ENCODE results near the gene RAET1G.

DNA sequence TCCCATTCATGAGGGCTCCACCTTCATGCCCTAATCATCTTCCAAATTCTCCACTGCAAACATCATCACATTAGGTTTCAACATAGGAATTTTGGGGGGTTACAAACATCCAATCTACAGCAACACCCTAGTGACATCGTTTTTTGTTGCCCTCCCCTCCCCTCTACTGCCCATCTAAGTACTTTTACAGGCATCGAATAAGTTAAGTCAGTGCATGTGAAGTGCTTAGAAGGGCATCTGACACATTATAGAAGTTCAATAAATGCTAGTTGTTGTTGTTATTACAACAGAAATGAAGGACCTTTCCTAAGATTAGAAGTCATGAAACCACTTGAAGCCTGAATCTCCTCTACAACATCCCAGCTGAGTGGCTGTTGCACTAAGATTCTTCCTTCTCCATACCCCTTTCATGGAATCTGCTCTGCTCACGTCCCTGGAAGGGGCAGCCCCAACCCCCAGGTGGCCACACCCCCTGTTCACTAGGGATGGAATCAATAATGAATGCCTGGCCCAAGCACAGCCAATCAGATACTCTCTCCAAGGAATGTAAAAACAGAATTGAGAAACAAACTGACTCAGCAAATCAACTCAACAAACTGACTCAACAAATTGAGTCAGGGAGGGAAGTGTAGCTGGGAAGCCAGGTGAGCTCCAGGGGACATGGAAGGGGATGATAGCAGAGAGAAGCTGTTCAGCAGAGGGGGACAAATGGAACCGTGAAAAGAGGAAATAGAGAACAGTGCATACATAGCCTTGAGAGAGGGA lies 54.9 kb downstream of the RAET1G start:
- no peak for TF ChIP-seq CTCF (IDR thresholded peaks at IDR 0.05 in 4 of 5, conservative IDR thresholded peaks at IDR 0.05 in 1 of 5)
- TF ChIP-seq POLR2A (IDR thresholded peaks at IDR 0.05): no peak

All from gastrocnemius medialis (tissue), 4 donors.